CD4-positive, alpha-beta T cell treated with Interleukin-15 for 1 hour (primary cell): ENCODE data around the gene SNRNP40.
"Not testable (repeated sequence)": the region's sequence is repeated elsewhere in the genome, so short reads cannot be mapped to it uniquely, and the experiment has no call there.

ENCODE experiments used
- DNase-seq: peaks from one replicate; pipeline ENCODE4 v3.0.0-alpha.2; 2020

SNRNP40 gene

DNA sequence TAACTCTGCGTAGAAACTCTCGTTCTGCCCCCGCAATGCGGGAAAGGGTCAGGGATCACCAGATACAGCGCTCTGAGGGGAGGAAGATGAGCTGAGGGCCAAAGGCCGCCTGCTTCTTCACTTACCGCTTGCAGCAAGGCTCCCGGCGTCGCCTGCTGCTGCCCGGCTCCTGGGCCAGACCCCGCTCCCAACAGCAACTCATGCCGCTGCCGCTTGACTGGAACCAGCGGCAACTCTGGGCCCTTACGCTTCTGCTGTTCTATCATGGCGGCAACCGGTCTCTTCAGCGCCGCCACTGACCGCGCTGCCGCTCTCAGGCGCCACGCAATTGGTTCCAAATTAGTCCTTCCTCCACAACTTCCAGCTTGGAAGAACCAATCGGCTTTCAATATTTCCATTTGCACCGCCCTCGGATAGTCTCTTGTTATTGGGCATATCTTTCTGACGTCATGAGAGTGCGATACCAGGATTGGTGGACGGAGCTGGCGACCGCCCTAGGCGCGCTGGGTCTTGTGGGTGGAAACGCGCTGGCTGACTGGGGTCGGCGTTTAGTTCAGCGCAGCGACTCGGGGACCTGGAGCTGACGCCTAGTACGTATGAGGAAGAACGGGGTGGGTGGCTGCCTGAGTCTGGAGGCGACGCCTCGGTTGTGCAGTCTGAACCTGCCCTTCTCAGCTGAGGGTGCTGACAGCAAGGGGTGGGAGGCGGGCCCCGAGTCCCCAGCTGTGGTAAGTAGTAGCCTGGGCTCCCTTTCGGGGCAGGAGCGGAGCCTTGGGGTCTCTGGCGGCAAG is at the start of gene SNRNP40, which contains the start of gene ZCCHC17:
SNRNP40 (minus strand) TSS at position 303 of the 791 bp plus-strand sequence; CDS start at position 266, 37 bp downstream.
ZCCHC17 (plus strand) TSS at position 547 of the 791 bp plus-strand sequence. CDS start 13,067 bp downstream, outside the sequence.
- DNase-seq = peak; percentile 97

DNA sequence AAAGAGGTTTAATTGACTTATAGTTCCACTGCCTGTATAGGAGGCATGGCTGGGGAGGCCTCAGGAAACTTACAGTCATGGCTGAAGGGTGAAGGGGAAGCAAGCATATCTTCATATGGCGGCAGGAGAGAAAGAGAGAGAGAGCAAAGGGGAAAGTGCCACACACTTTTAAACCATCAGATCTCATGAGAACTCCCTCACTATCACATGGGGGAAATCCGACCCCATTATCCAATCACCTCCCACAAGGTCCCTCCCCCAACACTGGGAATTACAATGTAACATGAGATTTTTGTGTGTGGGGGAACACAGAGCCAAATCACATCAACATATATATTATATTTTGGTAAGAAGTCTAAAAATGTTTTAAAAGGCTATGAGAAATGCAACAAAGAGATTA is 49.0 kb upstream of the SNRNP40 start:
- DNase-seq = no peak

DNA sequence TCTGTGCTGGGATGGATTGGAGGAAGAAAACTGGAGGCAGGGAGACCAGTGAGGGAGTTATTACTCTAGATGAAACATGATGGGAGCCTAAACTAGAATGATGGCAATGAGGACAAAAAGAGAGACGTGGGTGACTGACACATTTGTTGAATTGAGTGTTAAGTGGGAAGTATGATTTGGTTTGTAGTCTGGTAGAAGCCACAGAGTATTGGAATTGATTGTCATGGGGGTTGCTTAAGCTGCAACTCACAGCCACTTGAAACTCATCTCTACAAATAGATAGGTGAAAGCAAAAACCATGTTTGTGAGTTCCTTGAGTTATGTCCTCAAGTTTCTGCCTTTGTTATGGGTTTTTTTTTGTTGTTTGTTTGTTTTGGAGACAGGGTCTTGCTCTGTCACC is 47.9 kb upstream of the SNRNP40 start:
- no peak for DNase-seq

DNA sequence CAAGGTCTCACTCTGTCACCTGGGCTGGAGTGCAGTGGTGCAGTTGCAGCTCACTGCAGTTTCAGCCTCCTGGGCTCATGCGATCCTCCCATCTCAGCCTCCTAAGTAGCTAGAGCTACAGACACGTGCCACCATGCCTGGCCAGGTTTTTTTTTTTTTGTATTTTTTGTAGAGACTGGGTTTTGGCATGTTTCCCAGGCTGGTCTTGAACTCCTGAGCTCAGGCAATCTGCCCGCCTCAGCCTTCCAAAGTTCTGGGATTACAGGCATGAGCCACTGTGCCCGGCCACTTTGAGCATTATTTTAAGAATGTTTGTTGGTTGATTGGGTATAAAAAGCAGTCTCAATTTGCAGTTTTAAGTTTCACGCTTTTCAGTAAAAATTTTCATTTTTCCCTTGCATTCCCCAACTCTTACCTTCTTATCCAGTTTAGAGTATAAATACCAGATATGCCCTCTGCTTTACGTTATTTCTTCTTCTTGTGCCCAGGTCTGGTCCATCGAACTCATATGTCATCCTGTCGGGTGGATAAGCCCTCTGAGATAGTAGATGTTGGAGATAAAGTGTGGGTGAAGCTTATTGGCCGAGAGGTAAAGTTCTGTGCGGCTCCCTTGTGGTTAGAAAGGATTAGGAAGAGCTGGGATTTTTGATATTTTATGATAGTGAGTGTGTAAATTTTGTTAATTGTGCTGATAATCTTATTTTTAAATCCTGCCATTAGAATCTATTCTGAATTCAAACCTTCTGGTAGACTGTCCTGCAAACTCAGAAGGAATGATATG is 40.3 kb upstream of the SNRNP40 start:
- no peak for DNase-seq

DNA sequence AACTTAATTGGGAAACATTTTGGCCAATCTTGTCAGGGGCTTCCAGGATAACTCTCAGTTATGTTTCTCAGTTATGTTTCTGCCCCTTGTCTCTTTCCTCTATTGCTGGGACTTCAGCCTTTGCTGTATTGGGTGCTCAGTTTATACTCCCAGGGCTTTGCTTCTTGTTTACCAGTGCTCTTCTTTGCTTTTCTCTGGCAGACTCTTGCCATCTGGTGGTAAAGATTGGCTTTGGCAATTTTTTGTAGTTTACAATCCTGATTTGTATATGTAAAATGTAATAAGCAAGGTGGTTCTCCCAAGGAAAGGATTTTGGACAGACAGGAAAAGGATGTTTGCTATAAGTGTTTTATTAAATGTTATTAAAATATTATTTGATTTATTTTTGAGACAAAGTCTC is 38.4 kb upstream of the SNRNP40 start:
- DNase-seq = no peak

DNA sequence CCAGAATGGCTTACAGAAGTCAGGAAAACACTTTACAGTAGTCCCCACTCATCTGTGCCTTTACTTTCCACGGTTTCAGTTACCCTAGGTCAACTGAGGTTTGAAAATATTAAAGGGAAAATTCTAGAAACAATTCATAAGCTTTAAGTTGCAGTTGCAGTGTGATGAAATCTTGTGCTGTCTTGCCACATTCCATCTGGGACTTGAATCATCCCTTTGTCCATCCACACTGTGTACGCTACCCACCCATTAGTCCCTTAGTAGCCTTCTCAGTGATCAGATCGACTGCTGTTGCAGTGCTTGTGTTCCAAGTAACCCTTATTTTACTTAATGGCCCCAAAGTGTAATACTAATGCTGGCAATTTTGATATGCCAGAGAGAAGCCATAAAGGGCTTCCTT is 30.8 kb upstream of the SNRNP40 start:
- no peak for DNase-seq

DNA sequence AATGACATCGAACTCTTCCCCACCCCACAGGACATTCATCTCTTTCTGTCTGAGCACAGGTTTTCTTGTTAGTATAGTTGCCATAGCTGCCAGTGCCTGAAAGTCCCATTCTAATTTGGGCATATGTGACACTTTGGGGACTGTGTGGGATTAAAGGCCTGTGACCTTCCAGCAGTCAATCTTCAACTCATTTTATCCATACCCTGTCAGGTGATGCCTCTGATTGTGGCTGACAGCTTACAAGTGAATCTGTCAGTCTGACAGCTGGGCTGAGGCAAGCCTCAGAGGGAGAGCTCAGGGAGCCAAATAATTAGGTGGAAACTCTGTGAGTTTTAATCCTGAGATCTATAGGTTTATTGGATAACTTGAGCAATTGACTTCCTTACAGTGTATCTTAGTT is 29.9 kb upstream of the SNRNP40 start:
- DNase-seq = no peak

DNA sequence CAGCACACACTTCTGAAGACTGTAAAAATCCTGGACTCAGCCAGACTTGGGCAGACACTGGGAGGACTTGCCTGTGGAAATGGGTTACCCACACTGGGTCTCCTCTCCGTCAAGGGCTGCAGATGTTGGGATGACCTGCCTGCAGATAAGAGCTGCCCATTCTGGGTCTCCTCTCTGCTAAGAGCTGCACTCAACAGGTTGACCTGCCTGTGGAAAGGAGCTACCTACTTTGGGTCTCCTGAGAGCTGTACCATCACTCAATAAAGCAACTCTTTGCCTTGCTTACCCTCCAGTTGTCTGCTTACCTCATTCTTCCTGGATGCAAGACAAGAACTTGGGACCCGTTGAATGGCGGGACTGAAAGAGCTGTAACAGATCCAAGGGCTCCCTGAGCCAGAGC is 28.4 kb upstream of the SNRNP40 start:
- DNase-seq = no peak

DNA sequence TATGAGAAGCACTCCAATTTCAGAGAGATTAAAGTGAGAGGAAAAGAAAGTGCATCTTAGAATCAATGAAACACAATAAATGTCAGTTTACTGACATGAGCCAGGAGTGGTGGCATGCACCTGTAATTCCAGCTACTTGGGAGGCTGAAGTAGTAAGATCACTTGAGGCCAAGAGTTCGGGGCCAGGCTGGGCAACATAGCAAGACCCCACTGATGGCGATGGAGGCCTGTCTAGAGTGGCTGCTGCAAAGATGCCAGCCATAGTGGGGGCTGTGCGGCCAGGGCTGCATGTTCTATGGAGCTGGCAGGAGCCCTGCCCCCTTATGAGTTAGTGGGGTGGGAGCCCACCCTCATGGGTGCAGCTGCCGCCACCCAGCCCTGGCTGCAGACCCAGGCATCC is 27.5 kb upstream of the SNRNP40 start:
- no peak for DNase-seq

DNA sequence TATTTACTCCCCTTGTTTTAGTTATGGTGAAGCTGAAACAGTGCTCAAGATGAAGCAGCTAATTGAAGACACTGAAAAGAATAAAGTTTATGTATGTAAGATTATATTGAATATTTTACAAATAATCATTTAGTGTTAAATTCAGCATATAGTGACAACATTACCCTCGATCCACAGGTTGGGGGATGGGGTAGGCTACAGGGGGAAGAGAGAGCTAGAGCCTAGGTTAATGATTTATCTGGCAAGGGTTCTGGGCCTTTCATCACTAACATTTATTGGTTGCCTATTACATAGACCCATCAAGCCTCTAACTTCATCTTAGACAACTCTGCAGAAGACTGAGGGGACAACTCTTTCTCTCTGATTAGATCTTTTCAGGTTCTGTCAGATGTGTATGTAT is 21.6 kb upstream of the SNRNP40 start:
- DNase-seq = no peak

DNA sequence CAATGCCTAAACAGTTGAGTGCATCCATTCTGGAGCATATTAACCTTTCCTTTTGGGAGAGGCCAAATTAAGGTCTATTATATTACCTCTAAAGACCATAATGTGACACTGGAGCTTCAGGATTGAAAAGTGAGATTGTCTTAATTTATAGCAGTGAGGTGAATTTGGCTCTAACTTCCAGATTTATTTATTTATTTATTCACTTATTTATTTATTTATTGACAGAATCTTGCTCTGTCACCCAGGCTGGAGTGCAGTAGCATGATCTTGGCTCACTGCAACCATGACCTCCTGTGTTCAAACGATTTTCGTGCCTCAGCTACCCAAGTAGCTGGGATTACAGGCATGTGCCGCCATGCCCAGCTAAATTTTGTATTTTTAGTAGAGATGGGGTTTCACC is 19.3 kb upstream of the SNRNP40 start:
- DNase-seq = no peak

DNA sequence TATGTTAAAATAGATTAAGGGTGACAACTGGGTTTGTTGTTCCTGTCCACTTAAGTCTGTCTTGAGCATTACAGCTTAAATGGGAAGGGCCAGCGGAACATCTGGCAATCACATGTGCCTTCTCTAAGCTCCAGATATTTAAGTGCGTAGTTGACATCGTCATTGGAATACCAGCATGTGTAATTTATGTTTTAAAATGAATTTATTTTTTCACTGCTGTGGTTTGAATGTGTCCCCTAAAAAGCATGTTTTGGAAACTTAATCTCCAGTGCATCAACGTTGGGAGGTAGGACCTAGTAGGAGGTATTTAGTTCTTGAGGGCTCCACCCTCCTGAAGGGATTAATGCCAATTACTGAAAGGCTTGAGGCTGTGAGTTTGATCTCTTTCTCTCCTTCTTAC is 13.6 kb upstream of the SNRNP40 start:
- DNase-seq = no peak

DNA sequence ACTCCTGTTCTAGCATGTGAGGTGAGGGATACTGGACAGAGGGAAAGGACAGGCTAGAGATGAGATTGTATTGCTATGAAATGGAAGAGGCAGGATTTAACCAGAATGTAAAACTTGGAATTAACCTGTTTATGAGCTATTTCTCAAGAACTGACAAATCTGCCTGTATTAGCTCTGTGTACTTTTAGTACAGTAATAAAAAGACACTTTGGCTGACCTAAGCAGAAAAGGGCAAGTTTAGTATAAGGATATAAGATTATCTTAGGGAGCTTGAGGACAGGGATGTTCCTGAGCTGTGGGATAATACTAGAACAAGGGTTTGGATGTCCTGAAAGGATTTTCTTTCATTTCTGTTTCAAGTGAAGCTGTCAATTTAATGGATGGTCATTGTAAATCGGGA is 11.4 kb upstream of the SNRNP40 start:
- no peak for DNase-seq

DNA sequence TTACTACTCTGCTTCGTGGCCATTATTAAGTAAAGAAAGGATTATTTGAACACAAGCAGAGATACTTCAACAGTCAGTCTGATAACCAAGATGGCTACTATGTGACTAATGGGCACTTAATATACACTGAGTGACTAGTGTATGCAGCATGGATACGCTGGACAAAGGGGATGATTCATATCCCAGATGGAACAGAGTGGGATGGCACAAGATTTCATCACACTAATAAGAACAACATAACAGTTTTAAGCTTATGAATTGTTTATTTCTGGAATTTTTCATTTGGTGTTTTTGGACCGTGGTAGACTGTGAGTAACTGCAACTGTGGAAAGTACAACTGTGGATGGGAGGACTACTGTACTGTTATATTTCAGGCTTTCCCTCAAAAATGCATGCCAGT is 9.7 kb upstream of the SNRNP40 start:
- DNase-seq = no peak

DNA sequence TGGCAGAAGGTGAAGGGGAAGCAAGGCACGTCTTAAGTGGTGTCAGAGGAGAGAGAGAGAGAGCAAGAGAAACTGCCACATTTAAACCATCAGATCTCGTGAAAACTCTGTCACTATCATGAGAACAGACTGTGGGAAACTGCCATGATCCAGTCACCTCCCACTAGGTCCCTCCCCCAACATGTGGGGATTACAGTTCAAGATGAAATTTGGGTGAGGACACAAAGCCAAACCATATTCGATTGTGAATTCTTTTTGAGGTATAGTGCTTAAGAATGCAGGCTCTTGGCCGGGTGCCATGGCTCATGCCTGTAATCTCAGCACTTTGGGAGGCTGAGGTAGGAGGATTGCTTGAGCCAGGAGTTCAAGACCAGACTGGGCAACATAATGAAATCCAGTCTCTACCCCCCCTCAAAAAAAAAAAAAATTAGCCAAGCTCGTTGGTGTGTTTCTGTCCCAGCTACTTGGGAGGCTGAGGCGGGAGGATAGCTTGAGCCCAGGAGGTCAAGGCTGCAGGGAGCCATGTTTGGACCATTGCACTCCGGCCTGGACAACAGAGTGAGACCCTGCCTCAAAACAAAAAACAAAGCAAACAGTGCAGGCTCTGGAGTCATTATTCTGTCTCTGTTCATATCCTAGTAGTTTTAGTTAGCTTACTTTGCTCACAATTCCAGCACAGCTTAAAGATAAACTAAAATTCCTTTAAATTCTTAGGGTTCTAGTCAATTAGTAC is 6.3 kb upstream of the SNRNP40 start:
- no peak for DNase-seq

DNA sequence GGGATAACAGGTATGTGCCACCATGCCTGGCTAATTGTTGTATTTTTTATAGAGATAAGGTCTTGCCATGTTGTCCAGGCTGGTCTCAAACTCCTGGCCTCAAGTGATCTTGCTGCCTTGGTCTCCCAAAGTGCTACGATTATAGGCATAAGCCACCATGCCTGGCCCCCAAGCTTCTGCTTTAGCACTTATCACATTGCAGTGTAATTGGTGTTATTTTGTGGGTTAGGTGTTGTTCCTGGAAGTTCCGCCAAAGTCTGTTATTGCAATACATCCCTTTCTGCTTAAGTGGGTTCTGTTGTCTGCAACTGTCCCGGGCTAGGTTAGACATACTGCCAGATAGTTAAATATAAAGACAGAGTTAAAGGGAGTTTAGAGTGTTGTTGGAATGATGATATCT is 3.6 kb upstream of the SNRNP40 start:
- DNase-seq = peak; percentile 23

DNA sequence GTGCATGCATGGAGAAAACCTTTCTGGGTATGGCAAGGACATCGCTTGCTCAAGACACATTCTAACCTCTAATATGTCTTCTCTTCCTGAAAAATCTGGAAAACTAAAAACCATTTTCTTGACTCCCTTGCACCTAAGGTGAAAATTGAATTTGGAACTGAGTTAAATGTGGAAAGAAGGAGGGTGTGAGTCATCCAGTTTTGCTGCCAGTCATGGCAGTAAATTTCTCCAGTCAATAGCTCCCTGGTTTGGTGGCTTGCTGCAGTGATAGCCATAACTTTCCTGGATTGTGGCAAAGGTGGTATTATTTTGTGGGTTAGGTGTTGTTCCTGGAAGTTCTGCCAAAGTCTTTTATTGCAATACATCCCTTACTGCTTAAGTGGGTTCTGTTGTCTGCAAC is 2.8 kb upstream of the SNRNP40 start:
- no peak for DNase-seq

DNA sequence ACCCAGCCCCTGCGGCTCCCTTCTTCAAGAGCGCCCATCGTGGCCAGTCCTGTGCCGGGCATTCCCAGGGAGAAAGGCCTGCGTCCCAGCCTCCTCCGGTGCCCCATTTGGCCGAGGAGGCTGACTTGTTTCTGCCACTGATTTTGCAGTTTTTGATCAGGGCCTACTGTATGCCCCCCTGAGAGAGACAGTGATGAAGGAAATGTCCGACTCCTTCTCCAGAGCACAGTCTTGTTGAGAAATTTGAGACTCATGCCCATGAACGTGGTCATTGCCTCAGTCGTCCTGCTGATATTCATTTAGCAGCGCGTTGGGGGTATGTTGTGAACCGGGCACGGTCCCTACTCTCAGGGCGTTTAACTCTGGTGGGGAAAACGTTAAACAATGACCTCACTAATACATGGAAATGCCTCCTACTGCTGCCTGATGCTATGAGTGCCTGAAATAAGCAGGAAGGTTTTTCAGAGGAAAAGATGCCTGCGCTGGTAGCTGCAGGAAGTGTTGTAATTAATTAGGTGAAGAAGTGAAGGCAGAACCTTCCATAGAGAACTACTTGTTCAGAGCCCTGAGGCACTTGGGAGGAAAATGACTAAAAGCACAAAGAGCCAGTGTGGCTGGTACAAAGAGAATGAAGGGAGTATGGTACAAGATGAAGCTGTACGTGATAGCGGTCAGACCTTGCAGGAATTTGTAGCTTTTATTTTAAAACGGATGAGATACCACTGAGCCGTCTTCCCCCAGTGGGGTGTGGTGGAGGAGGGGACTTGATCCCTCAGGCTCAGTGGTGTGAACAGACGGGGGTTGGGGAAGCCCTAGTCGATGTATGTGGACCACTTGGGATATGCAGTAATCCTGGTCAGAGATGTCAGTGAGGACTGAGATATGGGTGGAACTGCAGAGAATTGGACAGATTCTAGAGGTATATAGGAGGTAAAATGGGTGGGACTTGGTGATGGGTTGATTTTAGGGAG is 974 bp upstream of the SNRNP40 start:
- no peak for DNase-seq

DNA sequence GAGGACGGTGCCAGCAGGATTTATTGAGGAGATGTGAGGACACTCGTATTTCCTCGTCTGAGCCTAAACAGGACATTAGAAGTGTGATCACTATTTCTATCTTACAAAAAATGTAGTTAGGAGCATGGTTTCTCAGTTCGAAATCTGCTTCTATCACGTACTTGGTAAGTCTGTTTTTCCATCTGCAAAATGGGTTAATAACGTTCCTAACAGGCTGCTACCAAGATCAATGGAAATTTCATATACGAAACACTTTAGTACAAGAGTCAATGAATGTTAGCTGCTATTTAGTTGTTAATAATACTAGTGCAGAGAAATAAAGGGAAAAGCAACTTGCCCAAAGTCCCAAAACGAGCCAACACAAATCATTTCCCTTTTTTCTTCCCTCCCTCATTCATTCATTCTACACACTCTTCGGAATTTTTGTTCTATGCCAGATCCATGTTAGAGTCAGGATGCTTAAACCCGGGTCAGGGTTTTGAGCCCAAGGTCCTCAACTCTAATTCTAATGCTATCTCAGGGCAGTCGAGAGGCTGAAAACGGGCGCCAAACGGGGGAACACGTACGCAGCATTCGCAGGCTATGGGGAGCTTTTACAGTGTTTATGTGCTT is 608 bp downstream of the SNRNP40 start:
- DNase-seq = no peak

DNA sequence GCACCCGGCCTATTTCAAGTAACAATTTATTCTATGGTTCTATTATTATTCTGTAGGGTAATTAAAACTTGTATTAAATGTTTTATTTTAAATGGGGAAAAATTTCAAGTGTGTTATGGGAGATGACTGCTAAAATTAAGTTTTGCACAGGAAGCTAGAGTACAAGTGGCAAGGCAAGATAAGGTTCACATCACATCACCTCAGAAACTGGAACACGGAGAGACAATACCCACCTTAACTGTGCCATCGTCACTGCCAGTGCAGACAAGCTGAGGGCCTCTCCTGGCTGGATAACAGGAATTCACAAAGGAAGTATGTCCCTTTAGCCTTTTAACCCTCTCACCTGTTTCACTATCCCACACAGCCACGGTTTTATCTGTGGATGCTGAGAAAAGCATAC is 7.6 kb downstream of the SNRNP40 start:
- no peak for DNase-seq

DNA sequence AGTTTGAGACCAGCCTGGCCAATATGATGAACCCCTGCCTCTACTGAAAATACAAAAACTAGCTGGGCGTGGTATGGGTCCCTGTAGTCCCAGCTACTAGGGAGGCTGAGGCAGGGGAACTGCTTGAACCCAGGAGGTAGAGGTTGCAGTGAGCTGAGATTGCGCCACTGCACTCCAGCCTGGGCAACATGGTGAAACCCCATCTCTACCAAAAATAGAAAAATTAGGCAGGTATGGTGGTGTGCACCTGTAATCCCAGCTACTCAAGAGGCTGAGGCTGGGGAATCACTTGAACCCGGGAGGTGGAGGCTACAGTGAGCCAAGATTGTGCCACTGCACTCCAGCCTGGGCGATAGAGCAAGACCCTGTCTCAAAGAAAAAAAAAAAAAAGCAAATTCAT is 8.8 kb downstream of the SNRNP40 start:
- not testable (repeated sequence) for DNase-seq

DNA sequence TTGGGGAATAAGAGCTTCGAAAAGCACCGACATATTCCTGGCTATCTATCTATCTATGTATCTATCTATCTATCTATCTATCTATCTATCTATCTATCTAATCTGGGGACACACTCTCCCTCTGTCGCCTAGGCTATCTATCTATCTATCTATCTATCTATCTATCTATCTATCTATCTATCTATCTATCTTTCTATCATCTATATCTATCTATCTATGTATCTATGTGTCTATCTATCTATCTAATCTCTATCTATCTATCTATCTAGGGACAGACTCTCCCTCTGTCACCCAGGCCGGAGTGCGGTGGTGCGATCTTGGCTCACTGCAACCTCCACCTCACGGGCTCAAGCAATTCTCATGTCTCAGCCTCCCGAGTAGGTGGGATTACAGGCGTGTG is 14.2 kb downstream of the SNRNP40 start:
- DNase-seq = not testable (repeated sequence)
